HG03439 (cell line): ENCODE results near the gene CLCA1.

Experiments
- ATAC-seq: cut with Tn5 transposase; IDR thresholded peaks from one replicate; pipeline ENCODE4 v1.9.1; 2021; ENCODE audit warnings: mild to moderate bottlenecking, moderate library complexity; ENCODE audit not compliant: unreplicated experiment

Gene CLCA1

DNA sequence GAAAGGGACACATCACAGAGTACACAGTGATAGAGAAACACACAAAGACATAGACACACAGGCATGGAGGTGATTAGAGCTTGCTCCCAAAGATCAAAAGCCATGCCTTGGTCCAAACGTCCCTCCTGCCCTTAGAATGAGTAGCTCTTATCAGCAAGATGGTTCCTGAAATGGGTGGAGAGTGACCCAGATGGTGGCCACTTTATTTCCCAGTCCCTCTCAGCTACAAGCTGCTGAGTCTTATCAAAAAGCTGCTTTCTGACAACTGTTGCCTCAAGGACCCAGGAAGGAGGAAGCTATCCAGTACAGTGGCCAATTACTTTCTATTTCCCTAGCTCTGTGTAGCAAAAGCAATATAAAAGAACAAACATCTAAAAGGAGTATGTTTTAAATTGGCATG is 7.7 kb upstream of the CLCA1 start:
- no peak for ATAC-seq

DNA sequence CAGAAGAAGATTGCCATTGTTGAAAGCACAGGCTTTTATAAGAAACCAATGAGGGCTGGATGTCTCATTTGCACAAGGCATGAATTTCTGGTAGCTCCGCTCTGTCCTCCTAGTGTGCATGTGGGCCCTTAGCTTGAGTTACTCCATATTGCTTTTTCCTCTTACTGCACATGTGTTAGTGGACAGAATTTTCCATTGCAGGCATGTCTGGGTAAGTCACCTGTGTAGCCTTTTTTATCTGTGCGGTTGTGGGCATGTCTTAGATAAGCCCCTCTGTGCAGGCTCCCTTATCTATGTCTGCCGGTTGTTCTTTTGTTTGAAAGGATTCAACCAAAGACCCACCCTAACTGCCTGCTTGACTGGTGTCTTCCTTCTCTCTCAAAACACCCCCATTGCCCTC is 7.2 kb upstream of the CLCA1 start:
- no peak for ATAC-seq

DNA sequence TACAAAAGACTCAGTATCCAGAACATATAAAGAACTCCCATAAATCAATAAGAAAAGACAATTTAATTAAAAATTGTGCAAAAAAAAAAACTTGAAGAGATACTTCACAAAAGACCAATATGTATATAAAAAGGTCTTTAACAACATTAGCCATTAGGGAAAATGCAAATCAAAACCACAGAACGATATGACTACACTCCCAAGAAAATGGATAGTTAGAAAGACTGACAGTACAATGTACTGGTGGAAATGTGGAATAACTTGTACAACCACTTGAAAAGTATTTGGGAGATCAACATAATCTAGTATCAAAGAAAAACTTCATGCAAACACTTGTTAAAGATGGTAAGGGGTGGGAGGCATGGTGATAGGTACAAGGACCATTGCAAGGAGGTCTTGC is 3.9 kb upstream of the CLCA1 start:
- ATAC-seq: no peak

DNA sequence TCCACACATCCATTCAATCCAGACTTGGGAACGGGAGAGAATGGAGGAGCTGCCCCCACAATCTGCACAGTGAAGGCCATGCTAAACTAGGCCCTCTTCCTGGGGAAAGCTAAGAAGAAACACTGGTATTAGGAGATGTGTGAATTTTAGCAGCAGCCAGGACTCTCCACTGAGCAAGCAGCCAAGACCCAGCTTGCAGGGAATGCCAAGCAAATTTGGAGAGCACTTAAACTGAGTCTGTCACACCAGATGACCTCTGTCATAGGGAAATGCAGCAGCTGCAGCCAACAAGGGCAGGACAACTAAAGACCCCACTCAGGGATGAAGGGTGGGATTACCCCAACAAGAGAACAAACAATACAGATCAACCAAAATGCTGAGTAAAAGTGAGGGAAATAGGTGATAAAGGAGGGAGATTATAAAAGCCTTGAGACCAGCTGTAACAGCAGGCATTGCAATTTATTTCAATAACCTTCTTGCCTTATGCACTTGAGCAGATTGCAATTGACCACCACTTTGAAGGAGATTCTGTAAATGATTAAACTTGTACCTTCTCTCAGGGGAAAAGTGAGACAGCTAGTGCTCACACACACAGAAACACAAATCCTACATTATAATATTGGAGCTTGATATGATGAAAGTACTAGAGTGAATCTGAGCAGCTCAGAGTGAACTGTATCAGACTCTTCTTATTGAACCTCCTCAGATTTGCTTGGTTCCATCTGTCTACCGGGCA is 2.5 kb upstream of the CLCA1 start:
- no peak for ATAC-seq

DNA sequence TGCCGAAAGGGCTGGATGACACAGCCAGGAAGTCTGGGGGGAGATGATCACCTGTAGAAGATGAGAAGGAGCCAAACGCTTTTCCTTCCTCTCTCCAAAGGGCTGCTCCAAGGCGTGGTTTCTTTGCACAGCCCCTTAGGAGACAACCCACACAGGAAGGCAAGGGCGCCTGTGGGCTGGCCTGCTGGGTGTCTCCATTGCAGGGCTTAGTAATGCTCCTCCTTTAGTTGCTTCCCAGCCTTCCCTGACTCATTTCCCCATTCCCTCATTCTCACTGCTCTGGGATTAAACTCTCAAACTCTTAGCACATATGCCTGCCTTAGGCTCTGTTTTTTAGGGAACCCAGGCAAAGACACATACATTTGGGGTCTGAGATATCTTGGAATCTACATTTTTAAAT is 1.7 kb upstream of the CLCA1 start:
- no peak for ATAC-seq

DNA sequence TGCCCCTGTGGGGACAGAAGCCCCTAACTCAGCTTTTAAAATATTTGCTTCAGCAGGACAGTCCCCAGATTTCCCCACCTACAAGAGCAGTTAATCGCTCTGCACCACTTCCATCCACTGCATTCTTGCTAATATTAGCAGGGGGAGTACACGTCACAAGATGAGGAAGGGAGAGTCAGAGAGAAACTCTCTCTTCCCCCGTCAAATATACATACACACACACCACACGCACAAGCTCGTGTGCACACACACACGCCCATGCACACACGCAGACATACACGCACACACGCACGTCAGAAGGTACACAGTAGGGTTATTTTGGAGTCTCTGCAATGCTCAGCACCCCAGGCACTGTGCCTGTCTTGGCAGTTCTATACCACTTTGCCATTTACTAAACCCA is 2.1 kb downstream of the CLCA1 start:
- no peak for ATAC-seq

DNA sequence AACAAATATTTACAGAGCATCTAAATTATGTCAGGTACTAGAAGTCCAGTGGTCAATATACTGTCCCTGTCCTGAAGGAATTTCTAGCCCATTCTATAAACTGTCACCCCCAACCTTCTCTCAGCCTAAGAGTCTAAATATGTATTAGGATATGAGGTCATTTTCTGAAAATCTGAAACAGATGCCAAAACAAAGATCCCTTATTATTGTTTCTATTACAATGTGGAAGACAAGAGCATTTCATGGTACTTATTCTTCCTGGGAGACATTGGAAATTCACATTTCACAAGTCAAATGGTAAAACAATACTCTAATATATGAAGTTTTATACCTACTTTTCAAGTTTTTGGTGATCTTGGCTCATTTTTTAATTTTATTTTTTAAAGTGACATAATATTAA is 2.6 kb downstream of the CLCA1 start:
- no peak for ATAC-seq

DNA sequence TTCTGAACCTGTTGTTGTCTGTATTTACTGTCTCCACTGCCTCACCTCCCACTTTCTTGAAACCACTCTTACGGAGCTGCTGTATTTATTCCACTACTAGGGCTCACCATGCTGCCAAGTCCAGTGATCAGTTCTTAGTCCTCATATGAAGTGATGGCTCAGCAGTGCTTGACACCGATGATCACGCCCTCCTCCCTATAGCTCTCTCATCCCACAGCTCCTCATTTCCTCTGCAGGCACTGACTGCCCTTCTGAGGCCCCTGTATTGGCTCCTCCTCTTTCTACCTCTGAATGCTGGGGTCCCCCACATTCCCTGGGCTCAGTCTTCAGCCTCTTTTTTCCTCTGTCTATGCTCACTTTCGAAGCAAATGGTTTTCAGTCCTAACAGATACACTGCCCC is 3.4 kb downstream of the CLCA1 start:
- ATAC-seq: no peak

DNA sequence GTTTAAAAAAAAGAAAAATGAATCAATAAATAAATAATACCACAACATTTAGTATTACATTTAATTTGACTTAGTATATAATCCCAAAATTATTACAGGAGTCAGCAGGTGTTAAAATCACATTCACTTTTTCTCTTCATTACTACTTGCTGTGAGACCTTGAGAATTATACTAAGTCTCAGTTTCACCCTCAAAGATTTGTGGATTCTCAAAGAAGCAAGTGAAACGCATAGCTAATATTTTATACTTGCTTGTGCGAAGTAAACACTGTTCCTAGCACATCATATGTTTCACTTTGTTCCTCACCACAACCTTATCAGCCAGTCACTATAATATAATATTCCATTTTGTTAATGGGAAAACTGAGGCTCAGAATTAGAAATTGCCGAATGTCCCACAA is 4.0 kb downstream of the CLCA1 start:
- peak; percentile 43 for ATAC-seq

DNA sequence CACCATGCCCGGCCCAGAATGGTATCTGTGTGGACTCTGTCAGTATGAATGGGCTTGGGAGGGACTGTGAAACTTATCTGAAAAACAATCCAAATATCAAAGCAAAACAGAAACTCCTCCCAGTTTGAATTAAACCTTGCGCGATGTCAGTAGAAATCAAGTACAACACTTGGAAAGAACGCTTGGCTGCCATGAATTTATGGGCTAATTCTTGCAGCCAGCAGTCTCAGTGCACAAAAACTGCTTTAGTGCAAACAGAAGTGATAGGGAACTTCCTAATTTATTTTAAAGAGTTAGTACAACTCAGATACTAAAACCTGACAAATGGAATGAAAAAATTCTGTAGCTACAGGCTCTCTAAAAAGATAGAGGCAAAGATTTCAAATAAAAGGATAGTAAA is 8.5 kb downstream of the CLCA1 start:
- ATAC-seq: no peak

DNA sequence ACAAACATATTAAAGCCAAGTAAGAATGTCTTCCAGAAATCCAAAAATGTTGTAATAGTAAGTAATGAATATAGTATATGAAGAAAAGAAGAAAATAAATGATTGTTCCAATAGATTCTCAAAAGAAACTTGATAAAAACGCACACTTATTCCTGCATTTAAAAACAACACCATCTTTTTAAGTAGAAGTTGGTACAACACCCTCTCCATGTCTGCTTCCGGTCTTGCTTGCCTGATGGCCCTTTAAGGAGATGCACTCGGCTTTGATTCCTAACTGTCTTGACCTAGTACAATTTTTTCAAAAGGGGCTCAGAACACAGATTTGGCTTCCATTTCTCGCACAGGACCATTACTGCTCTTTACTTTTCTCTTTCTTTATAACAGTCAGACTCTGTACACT is 9.0 kb downstream of the CLCA1 start:
- ATAC-seq: no peak

DNA sequence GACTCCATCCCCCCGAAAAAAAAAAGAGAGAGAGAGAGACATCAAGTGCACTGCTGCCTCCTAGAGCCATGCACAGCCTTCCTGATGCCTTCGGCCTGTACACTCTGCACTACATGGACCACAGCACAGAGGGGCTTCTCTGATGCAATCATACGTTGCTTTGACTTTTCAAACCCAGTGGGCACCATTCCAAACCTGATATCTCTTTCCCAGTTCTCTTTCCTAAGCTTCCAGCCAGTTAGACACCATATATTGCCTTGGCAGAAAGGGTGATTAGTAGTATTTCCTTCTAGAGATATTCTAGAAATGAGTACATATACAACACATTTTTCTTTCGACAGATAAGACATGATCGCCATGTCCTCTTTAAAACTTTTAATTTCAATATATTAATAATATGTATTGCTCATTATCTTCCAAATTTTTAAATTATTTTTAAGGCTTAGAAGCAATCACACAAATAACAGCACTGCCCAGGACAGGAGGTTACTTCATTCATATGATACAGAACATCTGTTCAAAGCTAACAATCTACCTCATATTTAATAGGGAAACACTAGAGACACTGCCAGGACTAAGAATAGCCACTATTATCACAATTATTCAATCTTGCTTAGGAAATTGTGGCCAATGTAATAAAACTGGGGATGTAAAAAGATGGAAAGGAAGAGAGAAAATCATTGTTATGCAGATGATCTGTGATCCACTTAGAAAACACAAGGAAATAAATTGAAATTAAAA is 9.9 kb downstream of the CLCA1 start:
- ATAC-seq: no peak

DNA sequence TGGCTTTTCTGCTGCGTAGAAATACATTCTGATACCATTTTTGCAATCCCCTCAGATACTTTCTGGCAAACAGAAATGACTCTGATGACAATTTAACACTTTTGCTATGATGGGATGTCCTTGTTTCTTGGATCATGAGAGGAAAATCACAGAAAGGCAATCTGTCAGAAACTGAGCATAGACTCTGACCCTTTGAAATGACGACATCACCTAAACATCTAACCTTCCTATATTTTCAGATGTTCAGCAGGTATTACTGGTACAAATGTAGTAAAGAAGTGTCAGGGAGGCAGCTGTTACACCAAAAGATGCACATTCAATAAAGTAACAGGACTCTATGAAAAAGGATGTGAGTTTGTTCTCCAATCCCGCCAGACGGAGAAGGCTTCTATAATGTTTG is 13.2 kb downstream of the CLCA1 start:
- ATAC-seq: no peak

DNA sequence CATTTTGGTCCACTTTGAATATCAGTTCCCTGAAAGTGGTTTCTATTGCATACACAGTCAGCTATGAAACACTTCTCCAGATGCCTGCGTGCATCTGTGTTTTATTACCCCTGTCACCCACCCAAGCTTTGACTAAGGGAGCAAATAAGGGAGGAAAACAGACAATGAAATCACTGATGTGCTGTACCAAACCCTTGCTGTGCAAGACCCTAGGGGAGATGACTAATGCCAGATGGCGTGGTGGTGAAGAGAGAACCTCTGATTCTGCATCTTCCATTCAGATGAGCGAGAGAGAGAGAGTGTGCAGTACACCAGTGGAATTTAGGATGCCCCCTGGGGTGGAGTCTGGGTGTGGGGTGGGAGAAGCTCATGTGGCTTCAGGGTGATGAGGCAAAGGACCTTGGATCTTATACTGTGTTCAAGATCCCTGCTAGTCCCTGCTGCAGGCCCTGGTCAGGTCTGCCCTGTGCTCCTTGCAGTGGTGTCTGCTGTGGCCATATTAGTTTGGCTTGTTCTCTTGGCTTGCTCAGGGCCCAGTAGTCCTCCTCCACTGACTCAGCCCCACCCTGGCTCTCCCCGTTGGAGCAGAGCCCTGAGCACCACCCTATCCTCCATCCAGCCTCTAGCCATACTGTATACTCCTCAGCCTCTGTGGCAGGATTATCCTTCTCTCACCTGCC is 18.5 kb downstream of the CLCA1 start:
- no peak for ATAC-seq

DNA sequence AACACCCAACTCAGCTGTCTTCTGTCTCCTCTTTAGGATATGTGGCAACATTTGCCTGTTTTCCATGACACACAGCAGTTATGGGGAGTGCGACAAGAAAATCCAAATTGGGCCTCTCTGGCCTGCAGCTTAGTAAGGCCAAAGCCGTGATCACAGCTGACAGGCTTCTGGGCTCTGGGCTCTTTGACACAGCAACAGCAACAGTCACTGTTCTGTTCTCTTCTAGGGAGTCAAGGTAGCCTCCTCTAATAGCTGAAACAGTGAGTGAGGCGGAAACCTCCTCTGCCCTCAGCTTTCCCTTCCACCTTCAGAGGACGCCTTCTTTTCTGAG is 19.0 kb downstream of the CLCA1 start:
- no peak for ATAC-seq

DNA sequence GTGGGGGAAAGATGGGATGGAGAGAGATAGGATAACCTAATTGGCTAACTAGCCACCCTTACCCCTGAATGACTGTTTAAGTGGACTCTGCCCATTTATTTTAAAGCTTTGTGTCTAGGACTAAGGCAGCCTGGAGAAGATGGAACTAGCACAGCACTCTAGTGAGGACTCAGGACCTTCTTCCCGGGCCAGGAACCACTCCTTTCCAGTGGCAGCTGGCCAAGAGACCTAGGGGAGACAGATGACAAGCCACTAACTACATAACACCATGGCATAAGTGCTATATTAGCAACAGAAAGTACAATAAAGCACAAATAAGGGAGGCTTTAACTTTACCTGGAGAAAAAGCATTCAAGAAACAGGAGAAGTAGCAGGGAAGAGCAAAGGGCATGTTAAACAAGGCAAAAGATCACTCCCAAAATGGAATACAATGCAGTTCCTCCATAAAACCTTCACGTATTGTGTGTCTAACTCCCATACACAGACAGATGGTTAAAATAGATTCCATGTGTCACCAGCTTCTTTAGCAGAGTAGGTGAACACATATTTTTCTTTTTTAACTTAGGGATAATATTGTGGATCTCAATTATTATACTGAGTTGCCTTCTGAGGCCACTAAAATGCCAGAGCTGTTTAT is 20.6 kb downstream of the CLCA1 start:
- ATAC-seq: no peak

DNA sequence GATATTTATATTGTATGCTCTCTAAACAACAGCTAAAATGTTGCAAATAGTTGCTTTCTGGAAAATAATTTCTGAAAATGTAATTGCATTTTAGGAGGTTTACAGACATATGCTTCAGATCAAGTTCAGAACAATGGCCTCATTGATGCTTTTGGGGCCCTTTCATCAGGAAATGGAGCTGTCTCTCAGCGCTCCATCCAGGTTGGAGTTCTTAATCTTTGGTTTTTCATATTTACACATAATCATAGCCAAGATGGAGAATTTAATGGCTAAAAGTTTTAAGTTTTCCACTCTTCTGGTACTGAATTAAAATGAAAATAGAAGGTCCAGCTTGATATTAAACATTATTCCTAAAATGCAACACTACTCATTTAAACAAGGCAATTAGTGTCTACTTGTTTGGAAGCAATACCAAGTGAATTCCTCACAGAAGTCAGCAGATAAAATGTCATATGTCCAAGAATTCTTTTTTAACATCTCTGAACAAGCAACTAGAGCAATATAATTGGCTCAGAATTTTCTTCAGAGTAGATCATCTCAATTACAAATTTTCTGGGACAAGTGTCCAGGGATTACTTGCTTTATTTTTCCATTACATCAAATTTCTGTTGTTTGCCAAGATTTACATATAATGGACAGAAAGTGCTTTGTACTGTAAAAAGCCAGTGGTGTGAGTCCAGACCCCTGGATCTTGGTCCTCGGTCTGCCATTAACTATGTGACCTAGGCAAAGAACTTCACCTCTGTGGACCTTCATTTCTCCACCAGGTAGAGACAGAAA is 22.6 kb downstream of the CLCA1 start:
- ATAC-seq: no peak

DNA sequence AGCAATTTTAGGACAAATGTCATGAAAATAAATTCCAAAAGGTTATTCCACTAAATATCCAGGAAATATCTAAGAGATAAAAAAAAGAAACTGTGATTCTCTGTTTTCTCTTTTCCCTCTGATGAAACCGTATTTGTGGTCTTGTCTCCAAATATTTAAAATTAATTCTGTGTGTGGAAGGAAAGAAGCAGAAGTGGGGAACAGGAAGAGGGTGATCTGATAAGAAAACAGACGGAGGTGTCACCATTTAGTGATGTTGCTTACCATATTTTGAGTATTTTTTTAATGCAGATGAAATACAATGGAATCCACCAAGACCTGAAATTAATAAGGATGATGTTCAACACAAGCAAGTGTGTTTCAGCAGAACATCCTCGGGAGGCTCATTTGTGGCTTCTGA is 29.6 kb downstream of the CLCA1 start:
- no peak for ATAC-seq

DNA sequence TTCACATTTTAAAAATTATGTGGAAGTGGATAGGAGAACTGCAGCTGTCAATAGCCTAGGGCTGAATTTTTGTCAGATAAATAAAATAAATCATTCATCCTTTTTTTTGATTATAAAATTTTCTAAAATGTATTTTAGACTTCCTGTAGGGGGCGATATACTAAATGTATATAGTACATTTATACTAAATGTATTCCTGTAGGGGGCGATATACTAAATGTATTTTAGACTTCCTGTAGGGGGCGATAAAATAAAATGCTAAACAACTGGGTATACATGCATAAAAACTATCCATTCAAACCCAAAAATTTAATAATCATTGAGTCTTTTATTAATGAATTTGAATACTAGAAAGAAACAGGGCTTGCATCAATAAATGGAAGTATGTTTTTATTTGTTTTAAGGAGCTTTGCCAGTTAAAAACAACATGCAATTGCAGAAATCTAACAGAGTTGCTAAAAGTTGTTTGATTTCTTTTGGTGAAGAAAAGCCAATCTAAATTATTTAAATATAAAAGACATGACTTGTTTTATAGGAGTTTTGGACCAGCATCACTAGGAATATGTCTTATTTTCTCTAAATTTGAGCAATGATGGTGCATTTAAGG is 31.4 kb downstream of the CLCA1 start:
- no peak for ATAC-seq

DNA sequence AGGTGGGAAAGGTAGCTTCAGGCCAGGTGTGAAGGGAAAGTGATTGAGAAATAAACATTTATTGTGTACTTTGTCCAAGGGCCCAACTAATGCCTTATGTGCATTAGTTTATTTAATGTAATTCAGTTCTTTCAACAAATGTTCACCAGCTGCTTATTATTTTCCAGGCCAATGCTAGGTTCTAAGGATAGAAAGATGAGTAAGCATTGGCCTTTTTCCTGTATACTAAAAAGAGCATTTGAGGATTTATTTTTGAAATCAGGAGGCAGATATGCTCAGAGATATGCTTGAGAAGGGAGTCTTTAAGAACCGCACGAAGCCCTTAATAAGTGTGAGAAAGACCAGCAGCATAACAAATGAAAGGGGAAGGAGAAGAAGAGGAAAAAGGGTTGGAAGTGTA is 32.0 kb downstream of the CLCA1 start:
- ATAC-seq: no peak
